MM.1S (cell line): ENCODE measurements around the gene UCHL5.
A peak's percentile ranks its signal among the peaks of the same experiment; 100 is the strongest.
"Not testable (repeated sequence)": the region's sequence is repeated elsewhere in the genome, so short reads cannot be mapped to it uniquely, and the experiment has no call there.

Source experiments
- DNase-seq: peaks from one replicate; pipeline ENCODE4 v3.0.0-alpha.2; 2015
- H2AFZ ChIP-seq: fragments of 300-600 bp; sonication (generic); 2 replicates; pipeline ENCODE4 v1.6.0; 2016; ENCODE audit warnings: antibody characterized with exemption, low read length
- H3F3A ChIP-seq: fragments of 300-600 bp; sonication (generic); 2 replicates; pipeline ENCODE4 v1.6.1; 2016; ENCODE audit warnings: mild to moderate bottlenecking, antibody characterized with exemption, low read length, moderate library complexity, mixed read lengths; ENCODE audit not compliant: insufficient read depth
- H3K27ac ChIP-seq: fragments of 300-600 bp; sonication (generic); 2 replicates; pipeline ENCODE4 v1.5.1; 2016; ENCODE audit warnings: mild to moderate bottlenecking, low read length
- H3K27me3 ChIP-seq: fragments of 300-600 bp; sonication (generic); replicated peaks from 2 replicates; pipeline ENCODE4 v1.6.0; 2016; ENCODE audit warnings: low read length; ENCODE audit not compliant: insufficient read depth
- H3K36me3 ChIP-seq: fragments of 300-600 bp; sonication (generic); replicated peaks from 2 replicates; pipeline ENCODE4 v1.6.1; 2016; ENCODE audit warnings: mild to moderate bottlenecking, low read length, mixed read lengths; ENCODE audit not compliant: insufficient read depth
- H3K4me1 ChIP-seq: fragments of 300-600 bp; sonication (generic); 2 replicates; pipeline ENCODE4 v1.6.1; 2016; ENCODE audit warnings: low read length, mixed read lengths
- H3K4me2 ChIP-seq: fragments of 300-600 bp; sonication (generic); 2 replicates; pipeline ENCODE4 v1.6.0; 2016; ENCODE audit warnings: low read depth, low read length
- H3K4me3 ChIP-seq: fragments of 300-600 bp; sonication (generic); 2 replicates; pipeline ENCODE4 v1.5.1; 2016; ENCODE audit warnings: low read length, mixed read lengths
- H3K79me2 ChIP-seq: fragments of 300-600 bp; sonication (generic); 2 replicates; pipeline ENCODE4 v1.6.1; 2016; ENCODE audit warnings: mixed run types, low read length, mixed read lengths
- H3K9ac ChIP-seq: fragments of 300-600 bp; sonication (generic); 2 replicates; pipeline ENCODE4 v1.6.1; 2016; ENCODE audit warnings: low read length, mixed read lengths
- H3K9me2 ChIP-seq: fragments of 300-600 bp; sonication (generic); replicated peaks from 2 replicates; pipeline ENCODE4 v1.6.1; 2016; ENCODE audit warnings: mild to moderate bottlenecking, low read length, mixed read lengths; ENCODE audit not compliant: insufficient read depth
- H3K9me3 ChIP-seq: fragments of 300-600 bp; sonication (generic); replicated peaks from 2 replicates; pipeline ENCODE4 v1.6.1; 2016; ENCODE audit warnings: mild to moderate bottlenecking, low read length, mixed read lengths; ENCODE audit not compliant: insufficient read depth
- H4K20me1 ChIP-seq: fragments of 300-600 bp; sonication (generic); 2 replicates; pipeline ENCODE4 v1.6.1; 2016; ENCODE audit warnings: mild to moderate bottlenecking, low read length, moderate library complexity, mixed read lengths; ENCODE audit not compliant: insufficient read depth
- CTCF ChIP-seq: fragments of 300-600 bp; sonication (generic); IDR thresholded peaks from 2 replicates; pipeline ENCODE4 v1.5.1; 2016; ENCODE audit warnings: antibody characterized with exemption, low read length, mixed read lengths
- EZH2 ChIP-seq: fragments of 300-600 bp; sonication (generic); optimal IDR thresholded peaks from 2 replicates; pipeline ENCODE3; 2017; ENCODE audit warnings: low read depth, mild to moderate bottlenecking, antibody characterized with exemption, low read length, mixed read lengths
- EZH2phosphoT487 ChIP-seq: fragments of 300-600 bp; sonication (generic); IDR thresholded peaks from 2 replicates; pipeline ENCODE4 v1.6.1; 2018; ENCODE audit warnings: antibody characterized with exemption, low read length

UCHL5 gene

GRCh38 chr1:192998536-192998935, 60.6 kb downstream of the UCHL5 start:
- Histone ChIP-seq H3K9ac (no peak overlapping the region), H3K4me1 (no peaks in the 10 kb centered on the region), H3K36me3 (no peaks in the 10 kb centered on the region), H3K9me2 (no peaks in the 10 kb centered on the region), H3F3A (no peaks in the 10 kb centered on the region), H3K4me3 (no peak overlapping the region), H2AFZ (no peak overlapping the region), H3K27me3 (no peaks in the 10 kb centered on the region), H3K79me2 (no peaks in the 10 kb centered on the region), H3K4me2 (no peak overlapping the region), H4K20me1 (no peaks in the 10 kb centered on the region), H3K9me3 (no peaks in the 10 kb centered on the region), H3K27ac (no peak overlapping the region)
- DNase-seq: peak; percentile 24
- TF ChIP-seq EZH2phosphoT487: no peak
- peak; percentile 76 for TF ChIP-seq CTCF

GRCh38 chr1:192994141-192994540, 65.0 kb downstream of the UCHL5 start:
- DNase-seq: no peak
- Histone ChIP-seq H3K4me3 (no peak overlapping the region), H3K4me1 (no peaks in the 10 kb centered on the region), H3K4me2 (no peak overlapping the region), H3K27me3 (no peaks in the 10 kb centered on the region), H3K9me3 (no peaks in the 10 kb centered on the region), H3F3A (no peaks in the 10 kb centered on the region), H4K20me1 (no peaks in the 10 kb centered on the region), H3K36me3 (no peaks in the 10 kb centered on the region), H2AFZ (no peak overlapping the region), H3K9ac (no peak overlapping the region), H3K9me2 (no peaks in the 10 kb centered on the region), H3K27ac (no peak overlapping the region), H3K79me2 (no peaks in the 10 kb centered on the region)
- TF ChIP-seq EZH2: no peak
- no peak for TF ChIP-seq CTCF
- no peak for TF ChIP-seq EZH2phosphoT487

DNA sequence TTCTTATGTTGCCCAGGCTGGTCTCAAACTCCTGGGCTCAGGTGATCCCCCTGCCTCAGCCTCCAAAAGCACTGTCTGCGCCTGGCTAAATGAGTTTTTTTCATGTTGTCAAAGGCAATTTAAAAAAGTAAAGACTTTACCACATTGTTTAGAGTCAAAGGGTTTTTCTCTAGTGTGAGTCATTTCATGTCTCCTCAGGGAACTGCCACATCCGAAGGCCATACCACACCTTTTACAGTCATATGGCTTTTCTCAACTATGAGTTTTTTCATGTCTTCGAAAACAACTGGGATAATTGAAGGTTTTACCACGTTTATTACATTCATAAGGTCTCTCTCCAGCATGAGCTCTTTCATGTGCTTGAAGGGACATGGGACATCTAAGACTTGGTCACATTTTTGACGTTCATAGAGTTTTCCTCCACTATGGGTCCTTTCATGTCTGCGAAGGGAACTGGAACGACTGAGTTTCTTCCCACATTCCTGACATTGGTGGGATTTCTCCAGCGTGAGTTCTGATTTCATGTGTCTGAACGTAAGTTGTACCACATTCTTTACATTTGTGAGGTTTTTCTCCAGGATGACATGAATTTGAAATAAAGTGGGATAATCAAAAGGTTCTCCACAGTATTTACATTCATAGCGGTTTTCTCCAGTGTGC, 65.6 kb downstream of the UCHL5 start:
- Histone ChIP-seq H3K79me2 (no peaks in the 10 kb centered on the region), H3K9ac (no peak overlapping the region), H3K4me1 (no peaks in the 10 kb centered on the region), H2AFZ (no peak overlapping the region), H3K27ac (no peak overlapping the region), H4K20me1 (no peaks in the 10 kb centered on the region), H3K9me3 (no peaks in the 10 kb centered on the region), H3K4me3 (no peak overlapping the region), H3K27me3 (no peaks in the 10 kb centered on the region), H3F3A (no peaks in the 10 kb centered on the region), H3K4me2 (no peak overlapping the region), H3K9me2 (no peaks in the 10 kb centered on the region), H3K36me3 (no peaks in the 10 kb centered on the region)
- TF ChIP-seq EZH2 (no peak), CTCF (no peak), EZH2phosphoT487 (no peak)
- DNase-seq: no peak

GRCh38 chr1:192986748-192987334, 72.3 kb downstream of the UCHL5 start:
- H3K9ac ChIP-seq, H3K79me2 ChIP-seq, H3K27ac ChIP-seq, H3K4me3 ChIP-seq, H3K36me3 ChIP-seq, H3K9me3 ChIP-seq, H3K9me2 ChIP-seq, H4K20me1 ChIP-seq, DNase-seq, H3K27me3 ChIP-seq, H2AFZ ChIP-seq, H3K4me2 ChIP-seq, H3F3A ChIP-seq, H3K4me1 ChIP-seq: not testable (repeated sequence)
